DOHH2 (cell line): Measurements from ENCODE around the gene DNAJC17.
A peak's percentile ranks its signal among the peaks of the same experiment; 100 is the strongest.

ENCODE experiments used
- H3F3A ChIP-seq: fragments of 200-600 bp; sonication (generic), shearing (Covaris generic); 2 replicates; pipeline ENCODE4 v1.6.0; 2016; ENCODE audit warnings: antibody characterized with exemption, mild to moderate bottlenecking; ENCODE audit not compliant: control insufficient read depth, insufficient read depth
- H3K27ac ChIP-seq: fragments of 200-600 bp; sonication (generic); 2 replicates; pipeline ENCODE4 v1.5.1; 2014; ENCODE audit warnings: low read depth, mild to moderate bottlenecking, low read length, moderate library complexity
- H3K27me3 ChIP-seq: fragments of 200-600 bp; sonication (generic); 2 replicates; pipeline ENCODE4 v1.6.1; 2014; ENCODE audit warnings: mild to moderate bottlenecking, low read length, mixed read lengths; ENCODE audit not compliant: control insufficient read depth
- H3K36me3 ChIP-seq: fragments of 200-600 bp; sonication (generic); 2 replicates; pipeline ENCODE4 v1.6.1; 2014; ENCODE audit warnings: mild to moderate bottlenecking, low read length, moderate library complexity, mixed read lengths; ENCODE audit not compliant: control insufficient read depth
- H3K4me1 ChIP-seq: fragments of 200-600 bp; sonication (generic); 2 replicates; pipeline ENCODE4 v1.6.1; 2014; ENCODE audit warnings: mild to moderate bottlenecking, low read length, mixed read lengths; ENCODE audit not compliant: control insufficient read depth
- H3K4me2 ChIP-seq: fragments of 200-600 bp; sonication (generic); 2 replicates; pipeline ENCODE4 v1.6.0; 2014; ENCODE audit warnings: mild to moderate bottlenecking, low read length, moderate library complexity
- H3K4me3 ChIP-seq: fragments of 200-600 bp; sonication (generic); 2 replicates; pipeline ENCODE4 v1.5.1; 2014; ENCODE audit warnings: mild to moderate bottlenecking, low read length, mixed read lengths
- H3K79me2 ChIP-seq: fragments of 200-600 bp; sonication (generic); 2 replicates; pipeline ENCODE4 v1.6.1; 2014; ENCODE audit warnings: mild to moderate bottlenecking, low read length, mixed read lengths; ENCODE audit not compliant: control insufficient read depth
- H3K9me2 ChIP-seq: fragments of 200-600 bp; sonication (generic); replicated peaks from 2 replicates; pipeline ENCODE4 v1.6.1; 2014; ENCODE audit warnings: mild to moderate bottlenecking, low read length, mixed read lengths; ENCODE audit not compliant: control insufficient read depth
- H3K9me3 ChIP-seq: fragments of 200-600 bp; sonication (generic); 2 replicates; pipeline ENCODE4 v1.6.1; 2014; ENCODE audit warnings: antibody characterized with exemption, low read length, mixed read lengths; ENCODE audit not compliant: control insufficient read depth, insufficient read depth
- H4K20me1 ChIP-seq: fragments of 200-600 bp; sonication (generic); 2 replicates; pipeline ENCODE4 v1.6.0; 2014; ENCODE audit warnings: low read depth, mild to moderate bottlenecking, antibody characterized with exemption, low read length, moderate library complexity; ENCODE audit not compliant: control insufficient read depth, insufficient read depth
- CTCF ChIP-seq: fragments of 200-600 bp; sonication (generic); IDR thresholded peaks from one replicate; pipeline ENCODE4 v1.5.1; 2014; ENCODE audit warnings: antibody characterized with exemption, mild to moderate bottlenecking, low read depth, low read length; ENCODE audit not compliant: poor library complexity, severe bottlenecking
- EZH2phosphoT487 ChIP-seq: fragments of 200-600 bp; sonication (generic); IDR thresholded peaks from 2 replicates; pipeline ENCODE4 v1.6.1; 2017; ENCODE audit warnings: borderline replicate concordance, mild to moderate bottlenecking, antibody characterized with exemption, low read length, moderate library complexity, mixed read lengths

DNAJC17 gene

GRCh38 chr15:40806672-40807027 lies 623 bp downstream of the DNAJC17 start:
- Histone ChIP-seq H4K20me1 (no peaks in the 10 kb centered on the region), H3K4me2 (peak overlapping the region; percentile 97), H3K4me3 (peak overlapping the region; percentile 92), H3K4me1 (peaks cover 23% of the 10 kb centered on the region), H3K36me3 (peaks cover 12% of the 10 kb centered on the region), H3K79me2 (peaks cover 38% of the 10 kb centered on the region), H3F3A (no peaks in the 10 kb centered on the region), H3K9me2 (no peaks in the 10 kb centered on the region), H3K27me3 (no peaks in the 10 kb centered on the region), H3K27ac (peak overlapping the region; percentile 83), H3K9me3 (no peaks in the 10 kb centered on the region)
- TF ChIP-seq CTCF (no peak), EZH2phosphoT487 (no peak)

- Histone ChIP-seq H3F3A (no peaks in the 10 kb centered on the region), H3K36me3 (peaks cover 3% of the 10 kb centered on the region), H3K27me3 (no peaks in the 10 kb centered on the region), H3K4me3 (no peak overlapping the region), H3K4me2 (no peak overlapping the region), H3K27ac (no peak overlapping the region), H4K20me1 (no peaks in the 10 kb centered on the region), H3K9me2 (no peaks in the 10 kb centered on the region), H3K9me3 (no peaks in the 10 kb centered on the region), H3K4me1 (peaks cover 20% of the 10 kb centered on the region), H3K79me2 (peaks cover 39% of the 10 kb centered on the region)
- TF ChIP-seq EZH2phosphoT487 (no peak), CTCF (no peak)
Observed at GRCh38 chr15:40803688-40804087, 3.6 kb downstream of the DNAJC17 start.

- Histone ChIP-seq H3K79me2 (peaks cover 37% of the 10 kb centered on the region), H3K4me3 (no peak overlapping the region), H3K9me2 (no peaks in the 10 kb centered on the region), H4K20me1 (no peaks in the 10 kb centered on the region), H3K9me3 (no peaks in the 10 kb centered on the region), H3K27me3 (no peaks in the 10 kb centered on the region), H3K4me1 (peaks cover 14% of the 10 kb centered on the region), H3F3A (0 out of 2 replicates have a peak, but pooled peaks cover 1% of the 10 kb centered on the region), H3K4me2 (no peak overlapping the region), H3K27ac (no peak overlapping the region), H3K36me3 (peaks cover 3% of the 10 kb centered on the region)
- TF ChIP-seq EZH2phosphoT487 (no peak), CTCF (no peak)
Observed at GRCh38 chr15:40803076-40803475, 4.2 kb downstream of the DNAJC17 start.
